ENCODE data around the gene DCAF10. TPM values are rescaled to one million over a fixed set of nuclear protein-coding genes. Genes with fewer than 3 reads are reported as not detected.

Gene DCAF10
- total and polyA plus RNA-seq, 2 of the 8 experiments (the other 6 are each of a cell fraction or from before 2014, with no cell fraction given) = 7.1 to 15.0 TPM

GRCh38 chr9:37818849-37819248 lies 18.3 kb downstream of the DCAF10 start (continued):
- TF ChIP-seq USF2 (IDR thresholded peaks at IDR 0.05; ENCODE audit: low read length) (no peak), GABPA (IDR thresholded peaks at IDR 0.05; ENCODE audit: borderline replicate concordance, insufficient read depth, low read length) (no peak), CREB1 (IDR thresholded peaks at IDR 0.05) (no peak)

All from H1 (cell line).